ENCODE results near the gene DFFB. TPM values are rescaled to one million over a fixed set of nuclear protein-coding genes. Genes with fewer than 3 reads are reported as not detected.

DFFB gene
- total and polyA plus RNA-seq, 2 of the 13 experiments (the other 11 are each of a cell fraction or from before 2014, with no cell fraction given), result 4.6 to 9.3 TPM

DNA sequence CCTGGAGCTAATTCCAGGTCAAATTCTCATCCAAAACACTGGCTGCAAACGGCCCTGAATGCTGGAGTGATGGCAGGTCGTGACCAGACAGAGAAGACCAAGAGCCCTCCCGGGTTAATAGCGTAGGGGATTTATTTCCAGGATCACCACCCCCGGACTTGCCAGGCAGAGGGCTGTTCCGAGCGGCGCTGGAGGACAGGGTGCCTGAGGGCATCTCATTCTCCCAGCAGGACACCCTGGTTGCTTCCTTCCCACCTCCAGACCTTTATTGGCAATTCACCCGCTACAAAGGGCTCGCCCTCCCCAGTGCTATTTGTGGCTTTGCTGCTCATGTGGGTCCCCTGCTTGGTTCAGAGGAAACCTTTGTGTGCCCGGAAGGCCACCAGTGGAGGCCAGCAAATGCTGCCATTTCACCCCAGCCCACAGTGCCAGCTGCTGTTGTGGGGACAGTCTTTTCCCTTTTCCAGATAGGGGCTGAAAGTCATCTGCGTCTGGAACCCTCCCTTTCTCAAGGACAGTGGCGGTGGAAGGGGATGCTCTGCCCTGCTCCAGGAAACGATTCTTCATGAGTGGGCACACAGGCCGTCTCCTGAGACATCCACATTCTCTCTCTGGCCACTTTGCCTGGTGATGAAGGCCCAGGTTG lies 61.8 kb downstream of the DFFB start:
- TF ChIP-seq MED8 (CRISPR knock-in tag; IDR thresholded peaks at IDR 0.05; ENCODE audit: insufficient replicate concordance) (no peak), HIVEP1 (CRISPR knock-in tag; IDR thresholded peaks at IDR 0.05) (no peak), GLMP (CRISPR knock-in tag; IDR thresholded peaks at IDR 0.05; ENCODE audit: borderline replicate concordance) (no peak), FOSL1 (CRISPR knock-in tag; IDR thresholded peaks at IDR 0.05; ENCODE audit: borderline replicate concordance) (no peak), NCOA2 (CRISPR knock-in tag; IDR thresholded peaks at IDR 0.05) (no peak), DBP (CRISPR knock-in tag; IDR thresholded peaks at IDR 0.05; ENCODE audit: not compliant biosample characterization) (no peak), ZNF44 (CRISPR knock-in tag; IDR thresholded peaks at IDR 0.05) (no peak), REL (CRISPR knock-in tag; conservative IDR thresholded peaks at IDR 0.05) (no peak), ZNF790 (CRISPR knock-in tag; IDR thresholded peaks at IDR 0.05; ENCODE audit: borderline replicate concordance) (no peak), ZNF383 (CRISPR knock-in tag; IDR thresholded peaks at IDR 0.05; ENCODE audit: borderline replicate concordance) (no peak), SOX13 (IDR thresholded peaks at IDR 0.05) (no peak), SOX13 (CRISPR knock-in tag; conservative IDR thresholded peaks at IDR 0.05 in 1 of 2, IDR thresholded peaks at IDR 0.05 in 1 of 2) (no peak)
- TF ChIP-seq, protein P1, sequence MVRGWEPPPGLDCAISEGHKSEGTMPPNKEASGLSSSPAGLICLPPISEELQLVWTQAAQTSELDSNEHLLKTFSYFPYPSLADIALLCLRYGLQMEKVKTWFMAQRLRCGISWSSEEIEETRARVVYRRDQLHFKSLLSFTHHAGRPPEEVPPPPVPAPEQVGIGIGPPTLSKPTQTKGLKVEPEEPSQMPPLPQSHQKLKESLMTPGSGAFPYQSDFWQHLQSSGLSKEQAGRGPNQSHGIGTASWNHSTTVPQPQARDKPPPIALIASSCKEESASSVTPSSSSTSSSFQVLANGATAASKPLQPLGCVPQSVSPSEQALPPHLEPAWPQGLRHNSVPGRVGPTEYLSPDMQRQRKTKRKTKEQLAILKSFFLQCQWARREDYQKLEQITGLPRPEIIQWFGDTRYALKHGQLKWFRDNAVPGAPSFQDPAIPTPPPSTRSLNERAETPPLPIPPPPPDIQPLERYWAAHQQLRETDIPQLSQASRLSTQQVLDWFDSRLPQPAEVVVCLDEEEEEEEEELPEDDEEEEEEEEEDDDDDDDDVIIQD (CRISPR knock-in tag; IDR thresholded peaks at IDR 0.05; ENCODE audit: low read depth), result no peak
- TF ChIP-seq, protein P2, sequence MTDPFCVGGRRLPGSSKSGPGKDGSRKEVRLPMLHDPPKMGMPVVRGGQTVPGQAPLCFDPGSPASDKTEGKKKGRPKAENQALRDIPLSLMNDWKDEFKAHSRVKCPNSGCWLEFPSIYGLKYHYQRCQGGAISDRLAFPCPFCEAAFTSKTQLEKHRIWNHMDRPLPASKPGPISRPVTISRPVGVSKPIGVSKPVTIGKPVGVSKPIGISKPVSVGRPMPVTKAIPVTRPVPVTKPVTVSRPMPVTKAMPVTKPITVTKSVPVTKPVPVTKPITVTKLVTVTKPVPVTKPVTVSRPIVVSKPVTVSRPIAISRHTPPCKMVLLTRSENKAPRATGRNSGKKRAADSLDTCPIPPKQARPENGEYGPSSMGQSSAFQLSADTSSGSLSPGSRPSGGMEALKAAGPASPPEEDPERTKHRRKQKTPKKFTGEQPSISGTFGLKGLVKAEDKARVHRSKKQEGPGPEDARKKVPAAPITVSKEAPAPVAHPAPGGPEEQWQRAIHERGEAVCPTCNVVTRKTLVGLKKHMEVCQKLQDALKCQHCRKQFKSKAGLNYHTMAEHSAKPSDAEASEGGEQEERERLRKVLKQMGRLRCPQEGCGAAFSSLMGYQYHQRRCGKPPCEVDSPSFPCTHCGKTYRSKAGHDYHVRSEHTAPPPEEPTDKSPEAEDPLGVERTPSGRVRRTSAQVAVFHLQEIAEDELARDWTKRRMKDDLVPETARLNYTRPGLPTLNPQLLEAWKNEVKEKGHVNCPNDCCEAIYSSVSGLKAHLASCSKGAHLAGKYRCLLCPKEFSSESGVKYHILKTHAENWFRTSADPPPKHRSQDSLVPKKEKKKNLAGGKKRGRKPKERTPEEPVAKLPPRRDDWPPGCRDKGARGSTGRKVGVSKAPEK (CRISPR knock-in tag; IDR thresholded peaks at IDR 0.05; ENCODE audit: borderline replicate concordance), result no peak
- TF ChIP-seq, protein P3, sequence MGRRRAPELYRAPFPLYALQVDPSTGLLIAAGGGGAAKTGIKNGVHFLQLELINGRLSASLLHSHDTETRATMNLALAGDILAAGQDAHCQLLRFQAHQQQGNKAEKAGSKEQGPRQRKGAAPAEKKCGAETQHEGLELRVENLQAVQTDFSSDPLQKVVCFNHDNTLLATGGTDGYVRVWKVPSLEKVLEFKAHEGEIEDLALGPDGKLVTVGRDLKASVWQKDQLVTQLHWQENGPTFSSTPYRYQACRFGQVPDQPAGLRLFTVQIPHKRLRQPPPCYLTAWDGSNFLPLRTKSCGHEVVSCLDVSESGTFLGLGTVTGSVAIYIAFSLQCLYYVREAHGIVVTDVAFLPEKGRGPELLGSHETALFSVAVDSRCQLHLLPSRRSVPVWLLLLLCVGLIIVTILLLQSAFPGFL (CRISPR knock-in tag; IDR thresholded peaks at IDR 0.05), result no peak
- no peak overlapping the region for H3K4me3 ChIP-seq (replicated peaks in 1 of 3; ENCODE audit: insufficient read depth in 1 of 3, low read depth in 2 of 3, low read length in 3 of 3)
- H3K27ac ChIP-seq (ENCODE audit: extremely low read length, insufficient read depth, low read length), result no peak overlapping the region
- no peaks in the 10 kb centered on the region for H3K4me1 ChIP-seq (ENCODE audit: insufficient read depth, low read length)
- ATAC-seq (no peak), FAIRE-seq (no peak), DNase-seq (ENCODE audit: low spot score) (no peak)
- WGBS (ENCODE audit: low lambda C conversion rate), result 13% methylated on average over 9 of the region's 15 CpGs
- no peaks in the 10 kb centered on the region for H3K36me3 ChIP-seq (replicated peaks in 1 of 2; ENCODE audit: control insufficient read depth in 1 of 2, insufficient read depth in 2 of 2, low read length in 2 of 2)
- H2AFZ ChIP-seq (ENCODE audit: low read length), result no peak overlapping the region
- no peaks in the 10 kb centered on the region for H4K20me1 ChIP-seq (ENCODE audit: insufficient read depth, low read length)
- H3K4me2 ChIP-seq (ENCODE audit: low read depth, low read length), result no peak overlapping the region
- ChIA-PET POLR2A (no interaction called here), CTCF (ENCODE audit: low intra/inter-chr PET ratio, low total read pairs) (no interaction called here)
- no peak overlapping the region for H3K9ac ChIP-seq (ENCODE audit: insufficient read depth, low read depth, low read length)
- in situ Hi-C loops (cut with HindIII; ENCODE audit: extremely low pct_ligation_motif_present, low pct_unique_long_range_greater_than_20kb) (loop anchor here (25.0 kb wide), 1 partner anchor 143 kb away; no protein-coding TSS in a partner anchor), intact Hi-C loops (cut with micrococcal nuclease; ENCODE audit: unreplicated experiment) (no loop called here)
- no peaks in the 10 kb centered on the region for H3K79me2 ChIP-seq (ENCODE audit: insufficient read depth, low read length)
- peaks cover 5 to 27% of the 10 kb centered on the region in 2 experiments; a peak in 4 of 5 replicates for H3K27me3 ChIP-seq (ENCODE audit: control insufficient read depth in 1 of 2, insufficient read depth in 2 of 2, low read length in 2 of 2)
- no peaks in the 10 kb centered on the region for H3K9me3 ChIP-seq (ENCODE audit: low read length)
- BruUV-seq (replicated peaks), result no TSS peak

Measured in HepG2 (cell line).